OCI-LY3 (cell line): ENCODE results near the gene NPC1.

Experiments
- EZH2phosphoT487 ChIP-seq: fragments of 200-600 bp; shearing (Covaris generic); IDR thresholded peaks from 2 replicates; pipeline ENCODE4 v1.6.1; 2018; ENCODE audit warnings: antibody characterized with exemption, mixed run types, low read depth
- TF ChIP-seq, protein P1 (sequence below): fragments of 200-600, 300-600 bp; sonication (generic); IDR thresholded peaks from 2 replicates; pipeline ENCODE4 v1.5.1; 2014; ENCODE audit warnings: antibody characterized with exemption, low read length, low read depth

GRCh38 chr18:23616258-23616657, 30.0 kb upstream of the NPC1 start:
- TF ChIP-seq, protein P1, sequence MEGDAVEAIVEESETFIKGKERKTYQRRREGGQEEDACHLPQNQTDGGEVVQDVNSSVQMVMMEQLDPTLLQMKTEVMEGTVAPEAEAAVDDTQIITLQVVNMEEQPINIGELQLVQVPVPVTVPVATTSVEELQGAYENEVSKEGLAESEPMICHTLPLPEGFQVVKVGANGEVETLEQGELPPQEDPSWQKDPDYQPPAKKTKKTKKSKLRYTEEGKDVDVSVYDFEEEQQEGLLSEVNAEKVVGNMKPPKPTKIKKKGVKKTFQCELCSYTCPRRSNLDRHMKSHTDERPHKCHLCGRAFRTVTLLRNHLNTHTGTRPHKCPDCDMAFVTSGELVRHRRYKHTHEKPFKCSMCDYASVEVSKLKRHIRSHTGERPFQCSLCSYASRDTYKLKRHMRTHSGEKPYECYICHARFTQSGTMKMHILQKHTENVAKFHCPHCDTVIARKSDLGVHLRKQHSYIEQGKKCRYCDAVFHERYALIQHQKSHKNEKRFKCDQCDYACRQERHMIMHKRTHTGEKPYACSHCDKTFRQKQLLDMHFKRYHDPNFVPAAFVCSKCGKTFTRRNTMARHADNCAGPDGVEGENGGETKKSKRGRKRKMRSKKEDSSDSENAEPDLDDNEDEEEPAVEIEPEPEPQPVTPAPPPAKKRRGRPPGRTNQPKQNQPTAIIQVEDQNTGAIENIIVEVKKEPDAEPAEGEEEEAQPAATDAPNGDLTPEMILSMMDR: no peak
- TF ChIP-seq EZH2phosphoT487: no peak
